Activated T-cell treated with anti-CD3 and anti-CD28 coated beads, Interleukin-2, amount 50 U/mL, for 48 hours (primary cell): Measurements from ENCODE around the gene PDE1C.
A peak's percentile ranks its signal among the peaks of the same experiment; 100 is the strongest.

ENCODE experiments used
- DNase-seq, 2 experiments: peaks; one replicate each; pipeline ENCODE4 v3.0.0-alpha.2; 2020

Gene PDE1C

GRCh38 chr7:31761646-31762045 lies 308.6 kb downstream of the PDE1C start:
- no peak for DNase-seq

- no peak for DNase-seq
Observed at GRCh38 chr7:31758755-31759154, 311.5 kb downstream of the PDE1C start.

DNA sequence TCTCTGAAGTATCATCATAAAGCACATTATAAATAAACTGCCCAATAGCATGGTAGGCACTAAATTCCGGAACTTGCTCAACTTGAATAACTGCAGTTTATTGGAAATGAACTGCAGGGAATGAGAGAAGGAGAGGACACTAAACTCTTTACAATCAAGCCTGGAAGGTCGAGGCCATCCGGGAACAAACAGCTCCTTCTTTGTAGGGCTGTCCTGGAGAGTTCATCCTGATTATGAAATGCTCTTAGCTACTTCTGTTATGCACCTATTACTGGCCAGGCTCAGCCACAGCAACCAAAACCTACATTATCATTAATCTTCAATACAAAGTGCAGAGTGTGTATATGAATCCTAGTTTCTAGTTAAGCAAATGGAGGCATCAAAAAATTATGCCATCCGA lies 318.5 kb downstream of the PDE1C start:
- no peak for DNase-seq

- no peak for DNase-seq
Observed at GRCh38 chr7:31748084-31748483, 322.1 kb downstream of the PDE1C start.

GRCh38 chr7:31747553-31747952 lies 322.7 kb downstream of the PDE1C start:
- no peak for DNase-seq

DNA sequence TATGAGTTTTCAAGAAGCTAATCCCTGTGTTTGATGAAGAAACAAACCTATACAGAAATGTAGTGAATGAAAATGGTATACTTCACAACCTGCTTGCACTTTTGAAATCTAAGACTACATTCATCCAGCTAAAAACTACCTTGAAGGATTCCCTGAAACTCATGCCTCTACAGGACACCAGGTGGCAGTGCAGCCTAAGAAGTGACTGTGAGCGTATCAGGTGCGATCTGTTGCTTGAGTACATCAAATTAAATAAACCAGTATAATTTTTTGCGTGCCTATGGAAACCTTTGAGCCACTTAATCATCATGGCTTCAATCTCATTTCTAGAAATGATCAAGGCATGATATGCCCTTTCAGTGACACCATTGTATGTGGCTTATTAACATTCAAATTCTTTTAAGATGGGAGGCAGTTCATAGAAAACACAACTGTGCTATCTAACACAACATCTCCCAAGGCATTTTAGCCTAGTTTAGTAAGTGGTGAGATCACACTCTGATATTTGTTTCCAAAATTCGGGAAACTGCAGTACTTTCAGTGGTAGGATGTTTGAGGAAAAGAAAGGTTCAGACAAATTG lies 325.8 kb downstream of the PDE1C start:
- DNase-seq = peak; percentile 55 to 59

DNA sequence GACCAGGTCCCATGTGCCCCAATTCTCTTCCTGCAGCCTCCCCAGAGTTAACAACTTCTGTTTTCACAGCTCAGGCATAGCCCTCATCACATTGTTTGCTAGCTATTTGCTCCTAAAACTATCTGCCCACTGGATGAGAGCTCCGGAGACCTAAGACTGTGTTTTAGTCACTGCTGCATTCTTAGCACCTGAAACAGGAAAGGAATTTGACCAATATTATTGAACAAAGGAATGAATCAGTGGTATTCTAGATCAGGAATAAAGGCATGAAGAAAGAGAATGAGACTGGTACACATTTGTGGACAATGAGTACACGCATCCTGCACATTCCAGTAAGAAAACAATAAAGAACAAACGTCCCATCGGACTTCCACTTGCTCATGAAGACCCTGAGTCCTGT lies 328.4 kb downstream of the PDE1C start:
- DNase-seq = no peak

- DNase-seq = peak; percentile 29 to 31
Observed at GRCh38 chr7:31735991-31736982, 333.9 kb downstream of the PDE1C start.

GRCh38 chr7:31734456-31734855 lies 335.8 kb downstream of the PDE1C start:
- no peak for DNase-seq

DNA sequence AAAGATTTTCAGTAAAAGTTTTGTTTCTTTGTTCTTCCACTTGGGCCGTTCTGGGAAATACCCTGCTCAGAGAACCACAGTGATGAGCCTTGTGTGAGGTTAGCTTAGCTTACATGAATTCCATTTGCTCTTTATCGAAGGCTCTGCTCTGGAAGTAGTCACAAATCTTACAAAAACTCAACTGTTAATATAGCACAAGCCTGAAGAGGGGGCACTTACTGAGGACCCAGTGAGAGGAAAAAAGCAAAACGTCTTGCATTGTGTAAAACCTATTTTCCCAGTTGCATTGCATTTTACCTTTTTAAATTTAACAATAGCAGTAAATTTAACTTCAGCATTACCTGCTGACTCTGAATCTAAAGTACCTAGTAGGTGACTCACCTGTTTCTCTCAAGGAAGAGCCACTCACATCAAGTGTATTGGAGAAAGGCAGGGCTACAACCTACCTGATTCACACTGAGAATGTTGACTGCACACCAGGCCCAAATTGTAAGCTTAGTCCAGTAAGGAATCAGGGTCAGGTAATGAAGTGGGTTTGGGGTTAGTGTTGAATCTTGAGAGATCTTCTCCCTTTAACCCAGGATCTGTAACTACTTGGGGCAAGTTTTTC lies 340.9 kb downstream of the PDE1C start:
- no peak for DNase-seq

GRCh38 chr7:31724696-31725095 lies 345.5 kb downstream of the PDE1C start:
- no peak for DNase-seq

- no peak for DNase-seq
Observed at GRCh38 chr7:31720366-31720765, 349.8 kb downstream of the PDE1C start.

GRCh38 chr7:31716355-31716754 lies 353.9 kb downstream of the PDE1C start:
- no peak for DNase-seq

GRCh38 chr7:31710171-31710570 lies 360.0 kb downstream of the PDE1C start:
- no peak for DNase-seq

- no peak for DNase-seq
Observed at GRCh38 chr7:31707089-31707488, 363.1 kb downstream of the PDE1C start.

DNA sequence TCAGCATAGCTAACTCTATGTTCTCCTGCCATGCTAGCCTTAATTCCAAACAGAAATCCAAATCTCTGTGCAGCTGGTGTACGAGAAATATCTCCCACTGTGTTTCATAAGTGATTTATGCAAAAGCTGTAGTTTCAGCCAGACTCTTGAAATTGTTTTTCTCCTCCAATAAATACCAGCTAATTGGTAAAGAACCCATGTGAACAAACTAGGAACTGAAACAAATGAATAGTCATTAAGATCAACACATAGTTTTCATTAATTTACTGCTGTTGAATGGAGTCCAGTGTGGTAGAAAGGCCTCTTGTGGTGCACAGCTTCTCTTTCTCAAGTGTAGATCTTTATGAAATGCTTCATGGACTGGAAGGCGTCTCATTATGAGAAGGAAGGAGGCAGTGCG lies 364.8 kb downstream of the PDE1C start:
- no peak for DNase-seq

DNA sequence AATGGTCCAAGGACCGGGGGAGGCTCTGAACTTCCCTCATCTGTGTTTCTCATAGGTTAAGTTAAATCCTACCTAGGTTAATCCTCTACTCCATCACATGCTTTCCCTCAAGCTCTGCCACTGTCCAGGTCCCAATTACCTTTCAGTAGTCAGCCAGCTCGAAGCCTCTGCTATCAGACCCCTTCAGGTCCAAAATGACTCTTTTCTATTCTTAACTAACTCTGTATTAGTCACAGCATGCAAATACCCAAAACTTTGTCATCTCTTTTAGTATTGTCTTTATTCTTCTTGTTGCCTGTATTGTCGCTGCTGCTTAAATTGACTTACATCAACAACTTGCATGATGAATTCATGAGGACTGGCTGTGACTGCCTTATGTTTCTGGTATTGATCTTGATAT lies 367.9 kb downstream of the PDE1C start:
- no peak for DNase-seq
